ENCODE measurements around the gene PBX1.

DNA sequence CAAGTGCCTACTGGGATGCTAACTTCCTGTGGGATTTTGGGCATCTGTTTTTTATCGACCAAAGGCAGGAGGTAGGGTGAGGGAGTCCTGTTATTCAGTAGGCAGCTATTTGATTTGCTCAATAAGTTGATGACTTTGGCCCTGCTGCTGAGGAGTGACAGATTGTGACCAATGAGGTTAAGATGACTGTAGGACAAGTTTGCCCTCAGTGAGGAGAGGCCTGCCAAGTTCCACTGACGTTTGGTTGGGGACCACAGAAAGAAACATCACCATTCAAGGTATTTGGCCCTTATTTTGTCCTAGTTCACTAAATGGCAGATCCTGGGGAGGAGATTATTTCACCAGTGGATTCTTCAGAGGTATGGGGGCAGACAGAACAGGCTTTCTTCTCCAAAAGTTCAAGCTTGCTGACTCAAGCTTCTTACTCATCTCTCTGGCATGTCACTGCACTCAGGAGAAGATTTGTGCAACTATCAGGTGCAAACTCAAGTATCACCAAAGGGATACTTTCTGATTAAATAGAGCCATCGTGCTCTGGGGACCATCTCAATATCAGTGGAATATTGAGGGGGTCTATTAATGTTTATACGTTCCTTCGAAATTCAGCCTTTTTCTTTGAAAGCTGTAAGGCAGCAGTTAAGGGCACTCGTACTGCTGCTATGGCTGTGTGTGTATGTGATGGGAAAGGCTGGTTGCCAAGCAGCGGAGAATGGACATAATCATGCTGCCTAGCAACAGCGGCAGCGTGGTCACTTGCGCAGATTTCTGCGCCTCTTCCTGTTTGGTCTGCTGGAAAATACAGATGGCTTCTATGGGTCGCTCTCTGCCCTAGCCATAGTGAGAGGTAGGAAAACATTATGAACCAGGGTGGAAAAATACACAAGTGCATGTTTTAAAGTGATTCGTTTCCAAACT, 78.7 kb downstream of the PBX1 start:
- TF ChIP-seq, protein P1, sequence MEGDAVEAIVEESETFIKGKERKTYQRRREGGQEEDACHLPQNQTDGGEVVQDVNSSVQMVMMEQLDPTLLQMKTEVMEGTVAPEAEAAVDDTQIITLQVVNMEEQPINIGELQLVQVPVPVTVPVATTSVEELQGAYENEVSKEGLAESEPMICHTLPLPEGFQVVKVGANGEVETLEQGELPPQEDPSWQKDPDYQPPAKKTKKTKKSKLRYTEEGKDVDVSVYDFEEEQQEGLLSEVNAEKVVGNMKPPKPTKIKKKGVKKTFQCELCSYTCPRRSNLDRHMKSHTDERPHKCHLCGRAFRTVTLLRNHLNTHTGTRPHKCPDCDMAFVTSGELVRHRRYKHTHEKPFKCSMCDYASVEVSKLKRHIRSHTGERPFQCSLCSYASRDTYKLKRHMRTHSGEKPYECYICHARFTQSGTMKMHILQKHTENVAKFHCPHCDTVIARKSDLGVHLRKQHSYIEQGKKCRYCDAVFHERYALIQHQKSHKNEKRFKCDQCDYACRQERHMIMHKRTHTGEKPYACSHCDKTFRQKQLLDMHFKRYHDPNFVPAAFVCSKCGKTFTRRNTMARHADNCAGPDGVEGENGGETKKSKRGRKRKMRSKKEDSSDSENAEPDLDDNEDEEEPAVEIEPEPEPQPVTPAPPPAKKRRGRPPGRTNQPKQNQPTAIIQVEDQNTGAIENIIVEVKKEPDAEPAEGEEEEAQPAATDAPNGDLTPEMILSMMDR (IDR thresholded peaks at IDR 0.05), result no peak
- TF ChIP-seq POLR2A (IDR thresholded peaks at IDR 0.05), result no peak

All from esophagus squamous epithelium (tissue), 4 donors.